SK-MEL-5 (cell line): ENCODE measurements around the gene PCDHB1. TPM values are rescaled to one million over a fixed set of nuclear protein-coding genes. Genes with fewer than 3 reads are reported as not detected.
A peak's percentile ranks its signal among the peaks of the same experiment; 100 is the strongest.
"Not testable (repeated sequence)": the region's sequence is repeated elsewhere in the genome, so short reads cannot be mapped to it uniquely, and the experiment has no call there.

Experiments used
- DNase-seq: peaks from one replicate; pipeline ENCODE4 v3.0.0-alpha.2; 2016; ENCODE audit warnings: low read depth, low spot score
- in situ Hi-C: cut with HindIII; loops from 2 replicates; pipeline ENCODE4 v1.10.0; 2016; ENCODE audit warnings: low sequenced_read_pairs, high pct_unique_total_duplicates, low pct_unique_long_range_greater_than_20kb
- total RNA-seq: library from RNA; depleted of rRNA; stranded (reverse); fragments of >200 nt; shearing (Covaris generic); gene quantifications from 2 replicates; pipeline ENCODE4 v1.2.3, GENCODE V29; 2014

Gene PCDHB1
- total RNA-seq, 1 experiment from 2014 or later = not detected

GRCh38 chr5:141040771-141041426 lies 10.3 kb upstream of the PCDHB1 start:
- in situ Hi-C loops = no loop called here
- peak; percentile 95 for DNase-seq

- no peak for DNase-seq
- in situ Hi-C loops = no loop called here
Observed at GRCh38 chr5:141041427-141041785, 9.8 kb upstream of the PCDHB1 start.

- no peak for DNase-seq
- in situ Hi-C loops = no loop called here
Observed at GRCh38 chr5:141042555-141042954, 8.6 kb upstream of the PCDHB1 start.

GRCh38 chr5:141051521-141051866 lies 320 bp downstream of the PCDHB1 start:
- in situ Hi-C loops = no loop called here
- DNase-seq = no peak

GRCh38 chr5:141077826-141078225 lies 26.7 kb downstream of the PCDHB1 start:
- in situ Hi-C loops = no loop called here
- no peak for DNase-seq

- in situ Hi-C loops = no loop called here
- no peak for DNase-seq
Observed at GRCh38 chr5:141082228-141082627, 31.1 kb downstream of the PCDHB1 start.

GRCh38 chr5:141084487-141084989 lies 33.4 kb downstream of the PCDHB1 start:
- in situ Hi-C loops = no loop called here
- DNase-seq = peak; percentile 79

- in situ Hi-C loops = no loop called here
- DNase-seq = peak; percentile 65
Observed at GRCh38 chr5:141094481-141095262, 43.5 kb downstream of the PCDHB1 start, which contains the start of gene PCDHB2. PCDHB2 (plus strand) TSS chr5:141094615; CDS start chr5:141094791, 176 bp downstream.

GRCh38 chr5:141095263-141095641 lies 44.1 kb downstream of the PCDHB1 start:
- in situ Hi-C loops = no loop called here

DNA sequence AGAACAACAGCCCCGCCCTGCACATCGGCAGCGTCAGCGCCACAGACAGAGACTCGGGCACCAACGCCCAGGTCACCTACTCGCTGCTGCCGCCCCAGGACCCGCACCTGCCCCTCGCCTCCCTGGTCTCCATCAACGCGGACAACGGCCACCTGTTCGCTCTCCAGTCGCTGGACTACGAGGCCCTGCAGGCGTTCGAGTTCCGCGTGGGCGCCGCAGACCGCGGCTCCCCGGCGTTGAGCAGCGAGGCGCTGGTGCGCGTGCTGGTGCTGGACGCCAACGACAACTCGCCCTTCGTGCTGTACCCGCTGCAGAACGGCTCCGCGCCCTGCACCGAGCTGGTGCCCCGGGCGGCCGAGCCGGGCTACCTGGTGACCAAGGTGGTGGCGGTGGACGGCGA lies 45.0 kb downstream of the PCDHB1 start:
- in situ Hi-C loops, DNase-seq: not testable (repeated sequence)

More at GRCh38 chr5:141095263-141095641, 44.1 kb downstream of the PCDHB1 start:
- no peak for DNase-seq

GRCh38 chr5:141096586-141096985 lies 45.4 kb downstream of the PCDHB1 start:
- in situ Hi-C loops, DNase-seq: not testable (repeated sequence)

DNA sequence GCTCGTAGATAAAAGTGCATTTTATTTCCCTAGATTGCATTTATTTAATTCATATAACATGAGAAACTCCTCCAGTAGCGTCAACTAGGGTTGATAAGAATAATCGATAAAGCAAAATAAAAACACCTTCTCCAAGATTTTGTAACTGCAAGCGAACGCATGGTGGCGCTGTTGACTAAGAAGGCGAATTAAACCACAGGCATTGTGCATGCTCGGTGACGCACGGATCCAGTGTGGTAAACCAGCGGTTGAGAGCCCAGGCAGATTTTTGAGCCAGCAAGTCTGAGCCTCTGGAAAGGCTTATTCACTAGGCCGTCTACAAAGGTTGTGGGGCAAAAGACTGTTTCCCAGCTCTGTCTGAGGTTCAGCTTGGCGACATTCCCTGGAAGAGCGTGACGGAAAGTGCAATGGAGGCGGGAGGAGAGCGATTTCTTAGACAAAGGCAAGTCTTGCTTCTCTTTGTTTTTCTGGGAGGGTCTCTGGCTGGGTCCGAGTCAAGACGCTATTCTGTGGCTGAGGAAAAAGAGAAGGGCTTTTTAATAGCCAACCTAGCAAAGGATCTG lies 49.1 kb downstream of the PCDHB1 start, which contains the start of gene PCDHB3:
Gene PCDHB3, plus strand, starts transcription at position 231 of the 563 bp plus-strand sequence. Its CDS starts 177 bp downstream, at position 408.
- in situ Hi-C loops = no loop called here
- peak; percentile 66 for DNase-seq

GRCh38 chr5:141101059-141101458 lies 49.9 kb downstream of the PCDHB1 start:
- in situ Hi-C loops = no loop called here
- no peak for DNase-seq

GRCh38 chr5:141102070-141102469 lies 50.9 kb downstream of the PCDHB1 start:
- in situ Hi-C loops, DNase-seq: not testable (repeated sequence)

- in situ Hi-C loops = not testable (repeated sequence)
Observed at GRCh38 chr5:141102471-141102870, 51.3 kb downstream of the PCDHB1 start.

DNA sequence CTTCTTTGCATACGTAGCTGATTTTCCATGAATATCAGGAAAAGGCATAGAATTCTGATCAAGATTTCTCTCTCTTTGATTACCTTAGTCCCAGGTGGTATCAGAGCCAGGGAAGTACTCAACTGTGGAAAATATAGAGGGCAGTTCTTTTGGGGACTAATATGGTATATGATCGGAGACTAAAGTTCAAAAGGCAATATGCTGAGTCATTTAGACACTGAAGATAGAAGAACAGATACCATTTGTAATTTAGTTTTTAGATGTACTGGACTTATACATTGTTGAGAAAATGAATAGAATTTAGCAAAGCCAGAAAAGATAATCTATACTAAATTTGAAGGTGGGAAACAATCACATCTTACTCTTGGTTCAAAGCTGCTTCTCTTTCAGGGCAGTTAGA lies 54.2 kb downstream of the PCDHB1 start:
- no peak for DNase-seq
- in situ Hi-C loops = no loop called here

More at GRCh38 chr5:141102471-141102870, 51.3 kb downstream of the PCDHB1 start:
- DNase-seq = not testable (repeated sequence)
